Measurements from ENCODE around the gene GLS2.
"Not testable (repeated sequence)": the region's sequence is repeated elsewhere in the genome, so short reads cannot be mapped to it uniquely, and the experiment has no call there.

The GLS2 gene

DNA sequence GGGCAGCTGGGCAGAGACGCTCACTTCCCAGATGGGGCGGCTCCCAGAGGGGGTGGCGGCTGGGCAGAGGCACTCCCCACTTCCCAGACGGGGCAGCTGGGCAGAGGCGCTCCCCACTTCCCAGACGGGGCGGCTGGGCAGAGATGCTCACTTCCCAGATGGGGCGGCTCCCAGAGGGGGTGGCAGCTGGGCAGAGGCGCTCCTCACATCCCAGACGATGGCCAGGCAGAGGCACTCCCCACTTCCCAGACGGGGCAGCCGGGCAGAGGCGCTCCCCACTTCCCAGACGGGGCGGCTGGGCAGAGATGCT, 6.1 kb upstream of the GLS2 start:
- in situ Hi-C loops (cut with MboI; ENCODE audit: low sequenced_read_pairs): not testable (repeated sequence)

- in situ Hi-C loops (cut with MboI; ENCODE audit: low sequenced_read_pairs): not testable (repeated sequence)
Measured at GRCh38 chr12:56493409-56494105, 5.6 kb upstream of the GLS2 start.

- in situ Hi-C loops (cut with MboI; ENCODE audit: low sequenced_read_pairs): no loop called here
Measured at GRCh38 chr12:56490360-56490759, 2.4 kb upstream of the GLS2 start.

DNA sequence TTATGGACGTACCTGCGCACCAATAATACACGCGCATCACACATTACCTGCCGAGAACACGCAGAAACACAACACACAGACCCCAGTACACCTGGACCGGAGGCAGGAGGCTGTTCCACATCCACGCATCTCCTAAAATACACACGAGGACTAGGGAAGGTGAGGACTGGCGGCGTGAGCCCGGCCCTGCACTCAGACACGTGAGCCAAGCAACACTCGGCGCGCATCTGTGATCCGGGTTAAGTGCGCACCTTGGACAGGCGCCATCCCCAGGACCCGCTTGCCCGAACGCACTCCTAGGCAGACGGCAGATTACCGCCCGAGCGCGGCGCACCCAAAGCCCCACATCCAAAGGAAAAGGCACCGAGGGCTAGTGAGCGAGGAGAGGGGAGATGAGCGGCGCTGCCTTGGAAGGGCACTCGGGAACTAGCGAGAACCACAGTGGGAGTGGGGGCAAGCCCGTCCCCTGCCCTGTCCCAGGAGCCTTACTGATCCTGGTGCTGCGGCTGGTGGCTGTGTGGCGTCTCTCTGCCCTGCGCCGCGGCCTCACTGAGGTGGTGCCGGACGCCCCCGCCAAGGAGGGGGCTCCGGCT, 417 bp downstream of the GLS2 start:
- in situ Hi-C loops (cut with MboI; ENCODE audit: low sequenced_read_pairs): no loop called here

DNA sequence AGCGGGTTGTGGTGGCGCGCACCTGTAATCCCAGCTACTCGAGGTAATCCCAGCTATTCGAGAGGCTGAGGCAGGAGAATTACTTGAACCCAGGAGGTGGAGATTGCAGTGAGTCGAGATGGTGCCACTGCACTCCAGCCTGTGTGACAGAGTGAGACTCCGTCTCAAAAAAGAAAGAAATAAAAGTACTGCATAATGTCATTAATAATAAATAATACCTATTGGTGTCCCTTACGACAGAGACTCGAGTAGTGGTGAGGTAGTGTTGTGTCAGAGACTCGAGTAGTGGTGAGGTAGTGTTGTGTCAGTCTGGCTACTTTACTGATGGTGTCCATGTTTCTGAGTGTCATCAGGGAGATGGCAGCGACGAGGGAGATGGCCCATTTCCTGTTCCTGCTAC, 1.3 kb downstream of the GLS2 start:
- in situ Hi-C loops (cut with MboI; ENCODE audit: low sequenced_read_pairs): no loop called here

GRCh38 chr12:56484566-56484965, 3.4 kb downstream of the GLS2 start:
- in situ Hi-C loops (cut with MboI; ENCODE audit: low sequenced_read_pairs): no loop called here

GRCh38 chr12:56479625-56480024, 8.3 kb downstream of the GLS2 start:
- in situ Hi-C loops (cut with MboI; ENCODE audit: low sequenced_read_pairs): no loop called here

GRCh38 chr12:56477521-56478225, 10.3 kb downstream of the GLS2 start:
- in situ Hi-C loops (cut with MboI; ENCODE audit: low sequenced_read_pairs): no loop called here

DNA sequence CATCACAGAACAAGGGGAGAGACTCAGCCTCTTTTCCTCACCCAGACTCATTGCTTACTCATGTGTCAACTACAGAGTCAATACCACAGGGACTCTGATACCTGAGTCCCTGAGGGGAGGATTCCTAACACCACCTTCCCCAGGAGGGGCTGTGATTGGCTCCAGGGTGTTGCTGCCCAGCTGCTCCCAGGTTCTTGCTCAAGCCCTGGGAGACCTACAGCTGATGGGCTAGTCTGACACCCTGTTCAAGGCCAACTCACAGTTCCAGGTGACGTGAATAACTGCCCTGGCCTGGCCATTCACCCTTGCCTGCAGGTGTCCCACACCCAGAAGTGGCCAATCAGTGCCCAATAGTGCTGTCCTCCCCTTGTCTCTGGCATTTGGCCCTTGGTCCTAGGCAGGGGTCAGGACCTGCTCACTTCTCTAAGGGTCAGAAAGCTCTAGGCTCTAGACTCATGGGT, 11.0 kb downstream of the GLS2 start:
- in situ Hi-C loops (cut with MboI; ENCODE audit: low sequenced_read_pairs): no loop called here

- in situ Hi-C loops (cut with MboI; ENCODE audit: low sequenced_read_pairs): no loop called here
Measured at GRCh38 chr12:56476143-56476542, 11.8 kb downstream of the GLS2 start.

- in situ Hi-C loops (cut with MboI; ENCODE audit: low sequenced_read_pairs): no loop called here
Measured at GRCh38 chr12:56474389-56474788, 13.6 kb downstream of the GLS2 start.

- in situ Hi-C loops (cut with MboI; ENCODE audit: low sequenced_read_pairs): loop anchor here (10.0 kb wide), 2 partner anchors 274 to 344 kb away; partner anchors contain the start of gene ESYT1
Measured at GRCh38 chr12:56469007-56469930, 18.7 kb downstream of the GLS2 start.

DNA sequence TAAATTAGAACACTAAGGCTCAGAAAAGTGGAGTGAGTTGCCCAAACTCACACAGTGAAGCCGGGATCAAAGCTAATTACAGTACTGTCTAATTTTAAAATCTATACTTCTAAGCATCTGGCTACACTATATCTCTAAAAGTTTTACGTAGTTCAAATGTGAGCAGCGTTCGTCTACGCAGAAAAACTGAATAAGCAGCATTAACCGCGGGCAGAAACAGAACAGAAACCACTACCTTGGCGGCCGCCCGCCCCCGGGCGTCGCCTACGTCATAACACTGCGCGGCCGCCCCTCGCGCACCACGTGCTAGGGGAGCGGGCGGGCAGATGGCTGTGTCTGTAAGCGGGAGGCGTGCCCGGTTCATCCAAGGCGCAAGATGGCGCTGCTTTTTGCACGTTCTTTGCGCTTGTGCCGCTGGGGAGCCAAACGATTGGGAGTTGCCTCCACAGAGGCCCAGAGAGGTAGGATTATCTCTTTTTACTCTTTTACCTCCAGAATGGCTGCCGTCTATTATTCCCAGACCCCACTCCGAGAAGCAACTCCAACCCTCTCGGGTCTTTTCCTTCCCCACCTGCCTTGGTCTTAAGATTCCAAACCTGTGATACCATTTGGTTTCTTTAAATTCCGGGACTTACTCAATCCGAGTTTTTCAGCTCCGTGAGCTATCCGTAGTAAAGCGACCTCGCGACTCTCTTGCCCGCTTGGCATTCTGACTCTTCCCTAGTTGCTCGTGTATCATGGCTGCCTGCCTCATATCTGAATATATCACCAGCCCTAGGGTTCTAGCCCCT, 19.6 kb downstream of the GLS2 start, which contains the start of gene SPRYD4:
Gene SPRYD4 (plus strand): TSS at position 363 of the 791 bp plus-strand sequence. CDS start 14 bp downstream, at position 377.
- in situ Hi-C loops (cut with MboI; ENCODE audit: low sequenced_read_pairs): loop anchor here (10.0 kb wide), 2 partner anchors 274 to 344 kb away; partner anchors contain the start of gene ESYT1

- in situ Hi-C loops (cut with MboI; ENCODE audit: low sequenced_read_pairs): loop anchor here (10.0 kb wide), 2 partner anchors 268 to 338 kb away; partner anchors contain the start of gene ESYT1
Measured at GRCh38 chr12:56462565-56462964, 25.4 kb downstream of the GLS2 start.

GRCh38 chr12:56461235-56462159, 26.5 kb downstream of the GLS2 start:
- in situ Hi-C loops (cut with MboI; ENCODE audit: low sequenced_read_pairs): loop anchor here (10.0 kb wide), 2 partner anchors 267 to 337 kb away; partner anchors contain the start of gene ESYT1

- in situ Hi-C loops (cut with MboI; ENCODE audit: low sequenced_read_pairs): no loop called here
Measured at GRCh38 chr12:56457817-56458216, 30.1 kb downstream of the GLS2 start.

GRCh38 chr12:56454557-56454956, 33.4 kb downstream of the GLS2 start, which contains the start of gene MIP:
MIP (minus strand) TSS chr12:56454657; CDS start chr12:56454613, 44 bp downstream.
- in situ Hi-C loops (cut with MboI; ENCODE audit: low sequenced_read_pairs): no loop called here

DNA sequence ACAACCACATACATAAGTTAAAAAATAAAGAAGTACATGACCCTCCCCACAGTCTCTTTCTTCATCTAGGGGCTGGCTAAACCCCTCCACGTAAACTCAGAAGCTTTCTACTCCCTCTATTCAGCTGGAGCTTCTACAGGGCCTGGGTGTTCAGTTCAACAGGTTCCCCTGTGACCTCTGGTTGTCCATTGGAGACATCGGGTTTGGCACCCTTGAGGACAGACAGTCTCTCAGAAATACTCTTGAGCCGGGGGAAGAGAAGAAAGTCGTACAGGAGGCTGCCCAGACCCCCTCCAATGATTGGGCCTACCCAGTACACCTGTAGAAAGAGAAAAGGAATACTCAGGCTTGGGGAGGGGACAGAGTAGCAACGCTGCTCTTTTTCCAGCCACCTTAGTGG, 36.8 kb downstream of the GLS2 start:
- in situ Hi-C loops (cut with MboI; ENCODE audit: low sequenced_read_pairs): no loop called here

DNA sequence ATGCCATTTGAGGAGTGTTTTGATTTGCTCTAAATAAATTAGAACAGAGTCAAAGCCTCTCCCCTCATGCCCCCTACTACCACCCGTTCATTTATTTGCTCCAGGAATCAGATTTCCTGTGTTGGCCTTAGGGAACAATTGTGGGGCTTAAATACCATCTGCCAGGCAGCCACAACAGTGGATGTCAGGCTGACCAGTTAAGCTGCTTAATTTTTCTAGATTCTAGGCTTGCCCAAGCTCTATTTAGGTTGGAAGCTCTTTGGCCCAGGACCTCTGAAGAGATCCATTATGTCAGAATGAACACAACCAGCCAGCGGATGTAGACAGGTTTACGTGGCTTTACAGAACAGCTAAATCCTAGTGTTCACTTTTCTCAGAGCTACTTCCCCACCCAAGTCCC, 37.7 kb downstream of the GLS2 start:
- in situ Hi-C loops (cut with MboI; ENCODE audit: low sequenced_read_pairs): no loop called here
